H4 (cell line): ENCODE measurements around the gene PLD2. TPM values are rescaled to one million over a fixed set of nuclear protein-coding genes. Genes with fewer than 3 reads are reported as not detected.

Experiments used
- DNase-seq: peaks from one replicate; pipeline ENCODE4 v3.0.0-alpha.2; 2015; ENCODE audit warnings: low spot score
- total RNA-seq: library from RNA; depleted of rRNA; stranded (reverse); fragments of >200 nt; shearing (Covaris generic); gene quantifications from 2 replicates; pipeline ENCODE4 v1.2.3, GENCODE V29; 2014

Gene PLD2
- total RNA-seq, 1 experiment from 2014 or later: 5.0 TPM

DNA sequence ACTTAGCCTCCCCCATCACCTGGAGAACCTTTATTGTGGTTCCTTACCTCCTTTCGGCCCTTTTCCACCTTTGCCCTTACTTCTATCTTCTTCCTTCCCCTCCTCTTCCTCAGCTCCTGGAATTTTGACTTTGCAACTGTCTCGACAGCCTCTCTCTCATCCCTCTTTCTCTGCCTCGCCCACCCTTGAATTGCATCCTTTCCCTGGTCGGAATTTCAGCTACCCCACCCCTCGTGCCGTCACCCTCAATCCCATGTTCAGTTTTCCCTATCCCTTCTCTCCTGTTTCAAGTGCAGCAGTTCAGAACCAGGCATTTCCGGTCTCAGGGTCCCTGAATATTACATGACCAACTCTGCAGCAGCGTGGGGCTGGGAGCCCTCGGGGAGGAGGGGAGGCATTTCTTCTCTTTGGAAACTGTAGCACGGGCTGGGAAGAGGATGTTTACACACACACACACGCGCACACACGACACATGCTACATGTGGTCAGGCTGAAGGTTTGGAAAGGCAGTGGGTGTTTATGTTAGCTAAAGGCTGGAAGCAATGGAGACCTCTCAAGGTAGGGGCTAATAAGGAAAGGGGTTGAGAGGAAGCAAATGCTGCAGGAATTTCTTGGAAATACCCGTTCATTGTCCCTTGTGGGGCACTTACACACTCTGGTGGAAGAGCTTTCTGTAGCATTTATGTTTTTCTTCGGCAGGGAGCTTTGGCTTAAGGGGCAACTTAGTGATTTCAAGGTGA is 27.2 kb downstream of the PLD2 start:
- peak; percentile 69 for DNase-seq

DNA sequence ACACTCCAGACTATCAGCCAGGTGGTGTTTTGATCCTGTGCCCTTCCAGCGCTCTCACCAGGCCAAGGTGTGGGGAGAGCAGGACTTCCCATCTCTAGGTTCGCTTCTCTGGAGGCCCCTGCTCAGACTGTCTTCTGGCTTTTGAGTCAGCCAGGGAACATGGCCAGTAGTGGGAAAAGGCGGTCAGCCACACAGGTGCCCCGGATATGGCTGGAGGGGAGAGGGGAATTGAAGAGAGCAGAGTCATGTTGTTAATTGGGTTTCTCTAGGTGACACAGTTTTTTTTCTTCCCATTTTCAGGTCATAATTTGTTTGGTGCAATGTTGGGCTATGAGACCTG is 27.7 kb downstream of the PLD2 start:
- no peak for DNase-seq

DNA sequence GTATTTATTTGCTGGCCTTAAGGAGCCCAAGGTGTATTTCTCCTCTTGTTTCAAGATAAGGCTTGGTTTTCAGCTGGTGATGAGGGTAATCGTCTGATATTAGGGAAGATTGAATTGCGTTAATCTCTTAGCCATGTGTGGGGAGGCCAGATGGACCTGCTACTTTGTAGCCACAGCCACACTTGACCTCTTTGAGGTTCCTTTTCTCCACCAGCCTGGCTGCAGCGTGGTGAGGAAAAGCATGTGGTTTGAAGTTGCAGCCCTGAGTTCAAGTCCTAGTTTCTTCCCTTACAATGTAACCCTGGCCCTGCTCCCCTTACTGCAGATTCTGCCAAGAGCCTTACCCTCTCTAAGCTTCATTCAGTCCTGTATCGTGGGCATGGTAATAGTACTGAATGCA is 29.3 kb downstream of the PLD2 start:
- DNase-seq: no peak

DNA sequence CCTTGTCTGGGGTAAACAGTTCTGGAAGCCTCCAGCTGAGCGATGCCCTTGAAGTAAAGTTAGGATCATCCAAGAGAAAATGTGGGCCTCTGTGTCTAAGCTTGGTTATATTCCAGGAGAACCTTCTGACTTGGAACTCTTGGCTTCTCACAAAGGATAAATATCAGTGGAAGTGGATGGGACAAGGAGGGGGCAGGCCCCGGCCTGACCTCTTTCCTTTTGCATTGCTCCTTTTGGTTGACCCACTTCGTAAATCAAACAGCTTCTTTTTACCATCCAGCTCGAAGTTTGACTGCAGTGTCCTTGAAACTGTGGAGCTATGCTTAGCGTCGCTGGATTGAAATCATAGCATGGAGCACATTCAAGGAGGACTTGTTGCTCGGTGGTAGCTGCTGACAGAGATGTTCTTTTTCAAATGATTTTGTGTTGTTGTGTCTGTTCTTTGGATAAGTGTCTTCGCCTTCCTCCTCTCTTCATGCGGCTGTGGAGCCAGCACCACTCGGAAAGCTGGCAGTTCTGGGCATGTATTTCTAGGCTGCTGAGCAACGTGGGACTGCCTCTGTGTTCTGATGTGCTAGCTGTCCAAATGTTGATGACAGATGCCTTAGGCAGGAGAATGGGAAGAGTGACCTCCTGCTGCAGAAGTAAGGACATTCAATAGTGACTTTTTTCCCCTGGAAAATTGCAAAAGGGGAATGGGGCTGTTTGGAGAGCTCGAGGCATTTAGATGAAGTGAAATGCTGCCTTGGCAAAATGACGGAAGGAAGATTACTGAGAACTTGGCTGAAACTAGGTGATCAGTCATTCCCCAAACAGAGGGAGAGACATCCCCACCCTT is 30.7 kb downstream of the PLD2 start:
- DNase-seq: no peak

DNA sequence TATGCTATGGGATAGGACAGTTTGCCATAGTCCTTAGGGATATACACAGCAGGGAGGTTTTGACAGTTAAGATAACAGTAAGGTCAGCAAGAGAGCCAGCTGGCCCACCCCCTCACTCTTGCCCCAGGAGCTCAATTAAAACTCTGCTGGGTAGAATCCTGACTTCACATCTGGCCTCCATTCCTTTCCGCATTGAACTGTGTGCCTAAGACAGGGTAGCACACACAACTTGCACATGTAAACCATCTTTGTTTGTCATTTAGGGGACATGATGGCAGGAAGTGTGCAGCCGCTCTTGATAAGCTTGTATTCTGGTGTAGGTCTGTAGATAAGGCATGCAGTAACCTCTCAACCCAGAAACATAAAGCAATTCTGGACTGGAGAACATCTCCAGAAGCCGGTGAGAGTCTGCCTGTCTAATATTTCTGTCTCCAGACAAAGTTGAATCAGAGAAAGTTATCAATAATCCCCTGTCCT is 31.4 kb downstream of the PLD2 start:
- DNase-seq: no peak

DNA sequence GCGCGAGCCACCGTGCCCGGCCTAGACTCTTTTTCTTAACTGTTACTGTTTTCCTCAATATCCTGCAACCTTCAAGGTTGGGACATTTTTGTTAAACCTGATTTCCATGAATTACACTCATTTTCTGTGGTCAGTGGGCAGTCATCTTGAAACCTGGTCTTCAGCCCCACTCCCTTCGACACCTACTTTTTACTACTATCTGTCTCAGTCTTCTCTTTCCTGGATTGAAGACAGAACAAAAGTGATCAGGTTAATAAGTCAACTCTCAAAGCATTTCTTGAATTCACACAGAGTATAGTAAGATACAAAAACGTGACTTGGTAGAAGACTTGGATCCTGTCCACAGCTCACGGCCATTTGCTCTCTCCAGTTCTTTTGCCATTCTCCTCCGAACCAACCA is 32.3 kb downstream of the PLD2 start:
- no peak for DNase-seq

DNA sequence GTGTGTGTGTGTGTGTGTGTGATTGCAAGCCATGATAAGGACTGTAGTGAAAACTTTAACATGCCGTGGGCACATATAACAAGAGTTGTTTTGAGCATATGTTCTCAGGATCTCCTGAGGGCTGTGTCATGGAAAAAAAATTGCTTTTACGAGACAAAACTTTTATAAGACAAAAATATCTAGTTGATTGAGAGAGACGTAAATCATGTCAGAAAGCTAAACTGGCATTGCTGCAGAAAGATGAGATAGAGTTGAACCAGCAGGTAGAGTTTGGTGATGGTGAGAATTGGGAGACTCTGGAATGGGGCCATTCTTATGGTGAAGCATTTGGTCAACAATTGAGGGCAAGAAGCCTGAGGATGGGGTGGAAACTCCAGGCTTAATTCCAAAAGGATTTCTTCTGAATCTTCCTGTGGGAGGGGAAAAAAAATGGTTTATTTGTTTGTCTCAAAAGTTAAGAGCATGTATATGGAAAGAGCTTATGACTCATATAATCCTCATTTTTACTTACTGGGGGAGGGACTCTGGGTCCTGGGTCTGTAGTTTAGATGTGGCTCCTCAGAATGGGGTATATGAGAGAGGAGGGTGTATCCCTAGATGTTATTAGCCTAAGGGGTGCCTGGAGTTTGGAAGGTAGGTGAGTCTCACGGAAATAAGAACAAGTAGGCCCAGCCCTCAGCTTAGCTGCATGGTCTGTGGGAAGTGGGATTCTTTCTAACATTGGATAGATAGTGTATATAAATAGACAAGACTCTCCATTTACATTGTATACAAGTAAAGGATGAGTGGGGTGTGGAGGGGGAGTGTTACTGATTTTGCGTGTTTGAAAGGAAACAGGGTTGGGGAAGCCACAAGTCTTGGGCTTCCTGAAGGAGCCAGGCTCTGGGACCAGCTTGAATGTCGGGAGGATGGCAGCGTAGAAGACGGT is 33.3 kb downstream of the PLD2 start:
- DNase-seq: peak; percentile 21

DNA sequence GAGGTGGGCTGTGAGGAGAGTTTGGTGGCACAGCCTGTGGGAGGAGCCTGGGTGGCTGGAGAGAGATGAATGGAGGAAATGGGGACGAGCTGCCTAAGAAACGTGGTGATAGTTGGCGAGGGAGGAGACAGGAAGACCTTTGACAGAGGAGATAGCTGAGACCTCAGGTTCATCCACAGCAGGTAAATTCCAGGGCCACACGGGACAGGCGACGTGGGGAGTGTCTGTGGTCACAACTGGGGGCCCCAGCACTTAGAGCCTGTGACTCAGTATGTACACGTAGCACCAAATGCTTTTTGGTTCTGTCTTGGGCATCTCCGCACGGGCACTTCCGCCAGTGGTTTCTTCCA is 33.9 kb downstream of the PLD2 start:
- DNase-seq: no peak

DNA sequence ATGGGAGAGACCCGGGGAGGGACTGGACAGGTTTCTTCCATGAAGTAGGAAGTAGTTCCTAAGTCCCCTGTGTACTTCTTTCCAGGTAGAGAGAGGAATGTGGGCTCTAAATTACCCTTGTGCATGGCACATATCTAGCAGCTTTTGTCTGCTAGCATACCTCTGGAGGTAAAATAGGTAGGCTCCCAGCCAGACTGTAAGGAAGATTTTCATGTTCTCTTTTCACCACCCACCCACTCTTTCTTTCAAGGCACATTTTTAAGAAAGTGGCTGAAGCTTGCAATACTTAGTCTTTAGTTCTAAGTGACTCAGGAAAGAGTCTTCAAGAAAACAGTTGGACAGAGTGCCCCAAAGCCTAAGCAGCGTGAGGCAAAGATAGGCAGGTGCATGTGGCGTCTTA is 35.4 kb downstream of the PLD2 start:
- DNase-seq: no peak

DNA sequence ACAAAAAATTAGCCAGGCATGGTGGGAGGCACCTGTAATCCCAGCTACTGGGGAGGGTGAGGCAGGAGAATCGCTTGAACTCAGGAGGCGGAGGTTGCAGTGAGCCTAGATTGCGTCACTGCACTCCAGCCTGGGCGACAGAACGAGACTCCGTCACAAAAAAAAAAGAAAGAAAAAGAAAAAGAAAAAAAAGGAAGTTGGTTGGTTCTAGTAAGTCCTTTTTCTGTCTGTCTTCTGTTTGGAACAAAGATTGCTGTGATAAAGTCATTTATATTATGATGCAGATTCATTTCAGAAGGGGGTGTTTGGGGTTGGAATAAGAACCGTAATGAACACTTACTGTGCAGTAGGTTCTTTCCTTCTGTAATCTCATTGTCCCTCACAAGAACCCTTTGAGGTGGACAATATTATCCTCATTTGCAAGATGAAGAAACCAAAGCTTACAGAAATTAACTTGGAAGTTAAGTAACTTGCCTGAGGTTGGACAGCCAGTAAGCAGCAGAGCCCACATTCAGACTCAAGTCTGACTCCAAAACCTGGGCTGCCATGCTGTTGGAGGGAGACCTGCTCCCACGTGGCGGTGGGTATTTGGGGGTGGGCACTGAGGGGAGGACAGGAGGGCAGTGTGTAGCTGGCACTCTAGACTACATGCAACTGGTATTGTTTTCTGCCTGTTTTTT is 36.5 kb downstream of the PLD2 start:
- DNase-seq: no peak

DNA sequence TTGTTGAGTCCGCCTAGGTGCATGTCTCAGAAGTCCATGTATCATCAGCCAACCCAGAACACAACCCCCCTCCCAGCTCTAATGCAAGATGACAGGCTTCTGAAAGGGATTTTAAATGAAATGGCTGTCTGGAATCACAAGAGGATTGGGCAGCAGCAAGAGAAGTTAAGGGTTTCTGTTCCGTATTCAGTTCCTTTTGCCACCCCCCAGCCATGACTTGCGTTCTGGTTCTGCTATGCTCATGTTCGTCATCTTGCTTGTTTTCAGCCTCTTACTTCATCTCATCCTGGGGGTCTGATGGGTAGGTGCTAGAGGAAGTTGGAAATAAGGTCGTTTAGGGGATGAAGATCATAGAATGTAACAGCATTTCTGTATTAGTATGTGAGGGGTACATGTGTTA is 38.2 kb downstream of the PLD2 start:
- no peak for DNase-seq

DNA sequence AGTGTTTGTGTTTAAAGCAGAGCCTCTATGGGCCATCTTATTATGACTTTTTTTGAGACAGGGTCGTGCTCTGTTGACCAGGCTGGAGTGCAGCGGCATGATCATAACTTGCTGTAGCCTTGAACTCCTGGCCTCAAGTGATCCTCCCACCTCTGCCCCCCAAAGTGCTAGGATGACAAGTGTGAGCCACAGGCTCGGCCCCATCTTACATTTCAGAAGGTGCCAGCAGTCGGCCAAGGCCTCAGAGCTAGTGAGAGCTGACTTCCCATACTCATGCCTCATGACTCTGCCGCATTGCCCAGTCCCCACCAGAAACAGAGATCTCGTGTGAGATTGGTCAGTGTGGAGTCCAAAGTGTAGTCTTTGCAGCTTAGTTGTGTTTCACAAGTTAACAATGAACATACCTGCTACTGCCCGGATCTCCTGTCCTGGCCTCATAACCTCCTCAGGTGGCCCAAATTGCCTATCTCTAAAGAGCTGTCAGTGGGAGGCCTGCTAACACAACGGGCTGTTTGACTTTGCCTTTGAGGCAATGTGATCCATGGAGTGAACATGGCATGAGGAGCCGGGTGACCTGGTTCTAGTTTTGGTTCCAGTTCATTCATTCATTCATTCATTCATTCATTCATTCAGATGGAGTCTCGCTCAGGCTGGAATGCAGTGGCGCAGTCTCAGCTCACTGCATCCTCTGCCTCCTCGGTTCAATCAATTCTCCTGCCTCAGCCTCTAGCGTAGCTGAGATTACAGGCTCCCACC is 39.9 kb downstream of the PLD2 start:
- DNase-seq: no peak

DNA sequence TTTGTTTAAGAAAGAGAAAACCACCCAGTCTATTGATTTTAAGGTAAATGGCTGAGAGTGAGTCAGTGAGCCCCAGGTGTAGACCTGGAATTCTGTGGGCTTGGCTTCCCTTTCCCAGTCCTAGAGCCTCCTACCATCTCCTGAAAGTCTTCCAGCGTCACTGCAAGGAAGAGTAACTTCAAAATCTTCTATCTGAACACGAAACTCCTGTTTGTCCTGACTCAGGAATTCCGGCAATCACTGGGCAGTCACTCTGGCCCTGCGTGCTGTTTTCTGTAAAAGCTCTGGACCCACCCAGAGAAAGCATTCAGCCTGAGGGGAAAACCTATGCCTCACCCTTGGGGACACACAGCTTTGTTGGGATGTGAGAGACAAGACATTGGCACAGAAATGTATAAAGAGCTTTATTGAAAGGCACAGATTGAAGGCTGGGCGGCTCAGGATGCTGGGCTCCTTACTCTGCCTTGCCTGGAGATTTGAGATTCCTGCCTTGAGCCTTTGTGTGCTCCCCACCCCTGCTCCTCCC is 42.1 kb downstream of the PLD2 start:
- DNase-seq: no peak

DNA sequence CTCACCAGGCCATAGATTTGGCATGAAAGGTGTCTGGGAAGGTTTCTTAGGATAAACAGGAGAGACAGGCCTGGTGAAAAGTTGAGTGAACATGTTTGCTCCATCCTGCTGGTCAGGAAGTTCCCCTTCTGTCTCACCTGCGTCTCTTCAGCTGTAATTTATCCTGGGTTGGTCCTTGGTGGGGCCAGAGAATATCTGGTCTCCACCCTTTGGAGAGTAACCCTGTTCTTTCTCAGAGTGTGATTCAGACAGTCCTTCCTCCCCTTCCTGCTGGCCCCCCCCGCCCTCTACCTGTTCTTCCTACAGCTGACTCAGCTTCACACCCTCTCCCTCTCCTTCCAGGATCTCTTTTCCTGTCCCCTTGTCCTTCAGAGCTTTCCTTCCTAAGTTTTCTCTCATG is 43.3 kb downstream of the PLD2 start:
- DNase-seq: no peak

DNA sequence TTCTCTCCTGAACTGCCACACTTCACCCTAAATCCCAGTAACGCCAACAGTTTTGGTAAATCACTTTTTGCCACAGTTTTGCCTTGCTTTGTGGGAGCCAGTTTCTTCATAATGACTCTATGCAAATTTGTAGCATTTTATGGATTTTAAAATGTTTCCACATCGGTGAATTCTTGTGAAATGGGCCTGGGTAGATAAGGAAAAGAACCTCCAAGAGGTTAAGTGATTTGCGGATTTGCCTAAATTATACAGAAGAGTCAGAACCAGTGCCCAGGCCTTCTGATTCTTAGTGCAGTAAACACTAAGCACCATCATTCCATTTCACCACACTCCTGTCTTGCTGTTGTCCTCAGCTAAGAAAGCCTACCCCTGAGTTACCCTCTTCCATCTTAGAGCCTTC is 44.1 kb downstream of the PLD2 start:
- no peak for DNase-seq

DNA sequence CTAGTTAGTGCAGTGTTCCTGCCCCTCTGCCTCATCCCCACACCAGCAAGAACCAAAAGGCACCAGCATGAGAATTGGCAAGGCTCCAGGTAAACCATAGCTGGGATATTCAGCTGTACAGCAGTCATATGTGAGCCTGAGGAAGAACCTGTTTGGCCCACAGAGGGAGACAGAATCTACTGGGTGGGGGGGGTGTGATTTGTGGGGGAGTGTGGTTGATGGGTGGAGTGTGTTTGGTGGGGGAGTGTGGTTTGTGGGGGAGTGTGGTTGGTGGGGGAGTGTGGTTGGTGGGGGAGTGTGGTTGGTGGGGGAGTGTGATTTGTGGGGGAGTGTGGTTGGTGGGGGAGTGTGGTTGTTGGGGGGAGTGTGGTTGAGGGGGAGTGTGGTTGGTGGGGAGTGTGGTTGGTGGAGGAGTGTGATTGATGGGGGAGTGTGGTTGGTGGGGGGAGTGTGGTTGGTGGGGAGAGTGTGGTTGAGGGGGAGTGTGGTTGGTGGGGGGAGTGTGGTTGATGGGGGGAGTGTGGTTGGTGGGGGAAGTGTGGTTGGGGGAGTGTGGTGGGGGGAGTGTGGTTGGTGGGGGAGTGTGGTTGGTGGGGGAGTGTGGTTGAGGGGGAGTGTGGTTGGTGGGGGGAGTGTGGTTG is 45.7 kb downstream of the PLD2 start:
- DNase-seq: no peak

DNA sequence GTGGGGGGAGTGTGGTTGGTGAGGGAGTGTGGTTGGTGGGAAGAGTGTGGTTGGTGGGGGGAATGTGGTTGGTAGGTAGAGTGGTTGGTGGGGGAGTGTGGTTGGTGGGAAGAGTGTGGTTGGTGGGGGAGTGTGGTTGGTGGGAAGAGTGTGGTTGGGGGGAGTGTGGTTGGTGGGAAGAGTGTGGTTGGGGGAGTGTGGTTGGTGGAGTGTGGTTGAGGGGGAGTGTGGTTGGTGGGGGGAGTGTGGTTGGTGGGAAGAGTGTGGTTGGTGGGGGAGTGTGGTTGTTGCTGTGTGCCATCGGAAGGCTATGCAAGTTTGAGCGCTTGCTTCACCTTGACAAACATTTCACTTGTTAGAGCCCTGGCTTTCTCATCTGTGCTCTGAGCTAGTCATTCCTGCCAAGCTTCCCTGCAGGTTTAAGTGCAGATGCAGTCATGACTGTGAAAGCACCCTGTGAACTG is 46.3 kb downstream of the PLD2 start:
- DNase-seq: no peak

DNA sequence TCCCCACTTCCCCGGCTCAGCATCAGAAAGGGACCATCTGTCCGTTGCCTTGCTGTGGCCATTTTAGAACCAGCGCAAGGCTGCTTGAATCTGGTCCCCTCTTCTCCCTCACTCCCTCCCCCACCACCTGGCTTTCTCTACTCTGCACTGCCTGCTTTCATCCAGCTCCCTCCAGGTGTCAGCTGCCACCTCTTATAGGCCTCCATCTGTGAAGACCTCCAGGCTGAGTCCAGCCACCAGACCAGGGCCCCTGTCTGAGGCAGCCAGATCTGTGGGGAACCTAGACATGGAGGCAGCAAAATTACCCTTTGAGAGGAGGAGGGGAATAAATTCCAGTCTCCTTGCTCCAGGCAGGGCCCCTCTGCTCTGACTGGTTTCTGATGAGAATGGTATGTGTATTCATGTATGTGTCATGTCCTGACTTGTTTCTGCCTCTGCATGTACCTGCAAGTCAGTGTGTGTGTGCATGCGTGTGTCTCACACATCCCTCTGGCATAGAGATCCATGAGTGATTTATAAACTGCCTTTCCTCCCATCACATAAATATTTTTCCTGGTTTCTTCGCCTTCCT is 47.2 kb downstream of the PLD2 start:
- DNase-seq: no peak

DNA sequence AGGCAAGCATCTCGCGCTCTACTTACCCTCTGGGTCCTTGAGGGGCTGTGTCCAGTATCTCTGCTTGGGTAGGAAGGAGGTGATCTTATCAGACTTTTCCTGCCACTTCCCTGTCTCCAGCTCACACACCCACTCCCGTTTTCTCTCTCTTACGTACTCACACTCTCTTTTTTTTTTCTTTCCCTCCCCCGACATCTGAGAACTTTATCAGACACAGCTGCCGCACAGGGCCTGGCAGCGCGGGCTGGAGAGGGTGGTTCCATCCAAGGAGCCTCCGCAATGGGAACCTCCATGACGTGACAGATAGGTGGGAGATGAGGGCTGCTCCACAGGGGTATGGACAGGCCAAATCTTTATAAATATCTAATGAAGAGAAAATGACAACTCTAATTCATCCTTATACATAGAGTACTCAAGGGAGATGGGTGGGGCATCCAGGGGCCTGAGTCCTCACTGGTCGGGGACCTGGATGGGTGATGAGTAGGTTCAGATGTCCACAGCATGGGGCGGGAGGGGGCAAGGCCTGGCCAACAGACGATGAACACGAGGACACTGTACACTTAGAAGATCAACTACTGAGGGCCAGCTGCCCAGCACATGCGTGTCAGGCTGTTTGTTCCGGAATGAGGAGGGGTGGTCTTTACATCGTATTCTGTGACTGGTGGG is 49.5 kb downstream of the PLD2 start:
- DNase-seq: no peak
